Liver (tissue), 3 donors: ENCODE data around the gene CDH24.

Source experiments
- ATF3 ChIP-seq: IDR thresholded peaks from 2 replicates; pipeline ENCODE4 v1.6.1; 2016; ENCODE audit warnings: antibody characterized with exemption
- CTCF ChIP-seq: fragments of 150-350 bp; IDR thresholded peaks from 2 replicates; pipeline ENCODE4 v1.5.1; 2017; ENCODE audit warnings: improper control_type of control experiment, low read depth, low read length; ENCODE audit not compliant: missing input control
- FOXA2 ChIP-seq: IDR thresholded peaks from 2 replicates; pipeline ENCODE4 v1.6.1; 2016; ENCODE audit warnings: antibody characterized with exemption
- HNF4G ChIP-seq: IDR thresholded peaks from 2 replicates; pipeline ENCODE4 v1.6.1; 2016; ENCODE audit warnings: antibody characterized with exemption
- TAF1 ChIP-seq: conservative IDR thresholded peaks from 2 replicates; pipeline ENCODE4 v1.6.1; 2016; ENCODE audit warnings: antibody characterized with exemption, mild to moderate bottlenecking
- TF ChIP-seq, protein P1 (sequence below): IDR thresholded peaks from 2 replicates; pipeline ENCODE4 v1.6.1; 2016; ENCODE audit warnings: antibody characterized with exemption, mild to moderate bottlenecking
- donor health status: healthy.
- donor health status: healthy.

DNA sequence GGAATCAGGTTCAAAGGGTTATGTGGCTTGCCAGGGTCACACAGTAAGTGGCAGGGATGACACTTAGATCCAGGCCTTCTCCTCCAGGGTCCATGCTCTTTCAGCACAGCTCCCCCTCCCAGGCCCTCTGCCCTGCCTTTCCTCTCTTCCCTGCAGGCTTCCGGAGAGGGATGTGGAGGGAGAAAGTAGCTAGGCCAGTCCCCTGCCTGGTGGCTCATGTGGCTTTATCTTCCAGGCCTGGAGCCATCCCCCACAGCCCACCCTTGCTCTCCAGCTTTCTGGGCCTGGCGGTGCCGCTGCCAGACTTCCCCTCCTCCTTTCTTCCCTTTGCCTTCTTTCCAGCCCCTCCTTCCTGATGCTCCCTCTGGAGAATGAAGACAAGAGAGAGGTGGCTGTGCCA lies 13.6 kb downstream of the CDH24 start:
- TF ChIP-seq ATF3 (no peak), CTCF (no peak), FOXA2 (no peak), TAF1 (no peak), HNF4G (no peak)
- TF ChIP-seq, protein P1, sequence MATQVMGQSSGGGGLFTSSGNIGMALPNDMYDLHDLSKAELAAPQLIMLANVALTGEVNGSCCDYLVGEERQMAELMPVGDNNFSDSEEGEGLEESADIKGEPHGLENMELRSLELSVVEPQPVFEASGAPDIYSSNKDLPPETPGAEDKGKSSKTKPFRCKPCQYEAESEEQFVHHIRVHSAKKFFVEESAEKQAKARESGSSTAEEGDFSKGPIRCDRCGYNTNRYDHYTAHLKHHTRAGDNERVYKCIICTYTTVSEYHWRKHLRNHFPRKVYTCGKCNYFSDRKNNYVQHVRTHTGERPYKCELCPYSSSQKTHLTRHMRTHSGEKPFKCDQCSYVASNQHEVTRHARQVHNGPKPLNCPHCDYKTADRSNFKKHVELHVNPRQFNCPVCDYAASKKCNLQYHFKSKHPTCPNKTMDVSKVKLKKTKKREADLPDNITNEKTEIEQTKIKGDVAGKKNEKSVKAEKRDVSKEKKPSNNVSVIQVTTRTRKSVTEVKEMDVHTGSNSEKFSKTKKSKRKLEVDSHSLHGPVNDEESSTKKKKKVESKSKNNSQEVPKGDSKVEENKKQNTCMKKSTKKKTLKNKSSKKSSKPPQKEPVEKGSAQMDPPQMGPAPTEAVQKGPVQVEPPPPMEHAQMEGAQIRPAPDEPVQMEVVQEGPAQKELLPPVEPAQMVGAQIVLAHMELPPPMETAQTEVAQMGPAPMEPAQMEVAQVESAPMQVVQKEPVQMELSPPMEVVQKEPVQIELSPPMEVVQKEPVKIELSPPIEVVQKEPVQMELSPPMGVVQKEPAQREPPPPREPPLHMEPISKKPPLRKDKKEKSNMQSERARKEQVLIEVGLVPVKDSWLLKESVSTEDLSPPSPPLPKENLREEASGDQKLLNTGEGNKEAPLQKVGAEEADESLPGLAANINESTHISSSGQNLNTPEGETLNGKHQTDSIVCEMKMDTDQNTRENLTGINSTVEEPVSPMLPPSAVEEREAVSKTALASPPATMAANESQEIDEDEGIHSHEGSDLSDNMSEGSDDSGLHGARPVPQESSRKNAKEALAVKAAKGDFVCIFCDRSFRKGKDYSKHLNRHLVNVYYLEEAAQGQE: no peak
